GM12891 (cell line): ENCODE data around the gene CDK9.

Source experiments
- POLR2A ChIP-seq: IDR thresholded peaks from 2 replicates; pipeline ENCODE4 v1.6.1; 2011; ENCODE audit warnings: low read depth, low read length, control low read depth
- POLR2AphosphoS5 ChIP-seq: IDR thresholded peaks from 2 replicates; pipeline ENCODE4 v1.6.1; 2011; ENCODE audit warnings: low read depth, low read length, control low read depth

DNA sequence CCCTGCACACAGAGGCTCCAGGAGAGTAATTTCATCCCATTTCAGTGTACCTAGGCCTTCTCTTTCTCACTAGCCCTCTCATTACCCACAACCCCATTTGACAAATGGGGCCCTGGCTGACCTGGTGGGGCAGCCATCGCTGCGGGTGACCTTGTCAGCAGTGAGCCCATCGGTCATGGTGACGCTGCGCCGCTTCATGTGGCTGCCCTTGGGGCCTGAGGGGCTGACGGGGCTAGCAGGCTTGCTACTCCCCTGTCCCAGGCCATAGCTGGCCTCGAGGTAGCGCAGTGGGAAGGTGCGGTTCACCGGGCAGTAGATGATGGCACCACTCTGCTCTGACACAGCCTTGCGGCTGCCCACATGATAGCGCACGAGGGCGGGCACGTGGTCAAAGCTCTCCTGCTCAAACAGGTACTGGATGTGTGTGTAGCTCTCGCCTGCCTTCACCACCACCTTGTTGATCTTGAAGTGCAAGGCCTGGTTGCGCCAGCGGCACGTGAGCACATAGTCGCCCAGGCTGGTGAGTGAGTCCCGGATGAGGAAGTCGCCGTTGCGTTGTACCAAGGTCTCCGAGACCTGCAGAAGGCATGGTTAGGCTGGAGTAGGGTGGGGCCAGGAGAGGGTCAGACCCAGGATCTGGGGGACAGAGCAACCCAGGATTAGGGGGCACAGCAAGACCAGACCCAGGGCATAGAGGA, 36.6 kb upstream of the CDK9 start:
- TF ChIP-seq POLR2A (no peak), POLR2AphosphoS5 (no peak)
